Endometrial microvascular endothelial cells (primary cell): ENCODE measurements around the gene TTC22. TPM values are rescaled to one million over a fixed set of nuclear protein-coding genes. Genes with fewer than 3 reads are reported as not detected.
"Not testable (repeated sequence)": the region's sequence is repeated elsewhere in the genome, so short reads cannot be mapped to it uniquely, and the experiment has no call there.

Experiments
- in situ Hi-C: cut with HindIII; loops from 2 replicates; pipeline ENCODE4 v1.10.0; 2017; ENCODE audit warnings: low sequenced_read_pairs, low pct_unique_long_range_greater_than_20kb; ENCODE audit errors: inconsistent ontology term
- total RNA-seq: library from RNA; depleted of rRNA; stranded (reverse); fragments of >200 nt; gene quantifications from one replicate; pipeline ENCODE4 v1.2.3, GENCODE V29; 2015; ENCODE audit errors: inconsistent ontology term

The TTC22 gene
- total RNA-seq, 1 donor from 2014 or later = not detected

DNA sequence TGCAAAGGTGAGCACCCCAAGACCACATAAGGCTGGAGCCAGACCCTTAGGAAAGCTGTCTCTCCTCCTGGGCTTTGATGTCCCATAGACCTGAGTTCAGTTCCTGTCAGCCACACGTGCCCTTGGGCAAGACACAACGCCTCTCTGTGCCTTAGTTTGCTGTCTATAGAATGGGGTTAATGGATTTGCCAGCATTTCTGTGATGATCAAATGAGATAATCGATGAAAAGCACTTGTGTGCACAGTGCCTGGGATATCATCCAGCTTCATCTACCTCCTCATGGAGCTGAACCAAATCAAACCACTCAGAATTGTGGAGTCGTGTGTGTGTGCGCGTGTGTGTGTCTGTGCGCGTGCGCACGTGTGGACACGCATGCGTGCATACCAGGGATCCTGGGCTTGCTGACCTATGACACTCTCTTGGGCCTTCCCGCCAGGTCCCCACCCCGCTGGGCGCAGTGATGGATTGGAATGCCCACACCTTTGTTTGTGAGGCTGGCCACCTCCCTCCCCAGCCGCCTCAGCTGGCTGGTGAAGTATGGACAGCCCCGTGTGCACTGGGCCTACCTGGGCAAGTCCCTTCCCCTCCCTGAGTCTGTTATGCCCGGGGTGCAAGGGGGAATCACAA, 5.2 kb downstream of the TTC22 start:
- in situ Hi-C loops = no loop called here

DNA sequence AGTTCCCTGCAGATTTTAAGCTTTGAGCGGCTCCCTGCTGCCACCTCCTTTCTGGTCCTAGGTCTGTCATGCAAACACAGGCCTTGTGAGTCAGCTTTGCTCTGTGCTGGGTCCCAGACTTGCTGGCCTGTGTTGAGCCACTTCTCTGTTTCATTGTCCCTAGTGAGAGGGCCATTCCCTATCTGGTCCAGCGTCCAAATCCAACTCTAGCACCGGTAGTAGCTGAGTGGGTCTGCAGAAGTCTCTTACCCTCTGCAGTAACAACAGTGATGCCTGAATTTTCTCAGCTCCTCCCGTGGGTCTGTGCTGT, 5.8 kb downstream of the TTC22 start:
- in situ Hi-C loops = no loop called here

DNA sequence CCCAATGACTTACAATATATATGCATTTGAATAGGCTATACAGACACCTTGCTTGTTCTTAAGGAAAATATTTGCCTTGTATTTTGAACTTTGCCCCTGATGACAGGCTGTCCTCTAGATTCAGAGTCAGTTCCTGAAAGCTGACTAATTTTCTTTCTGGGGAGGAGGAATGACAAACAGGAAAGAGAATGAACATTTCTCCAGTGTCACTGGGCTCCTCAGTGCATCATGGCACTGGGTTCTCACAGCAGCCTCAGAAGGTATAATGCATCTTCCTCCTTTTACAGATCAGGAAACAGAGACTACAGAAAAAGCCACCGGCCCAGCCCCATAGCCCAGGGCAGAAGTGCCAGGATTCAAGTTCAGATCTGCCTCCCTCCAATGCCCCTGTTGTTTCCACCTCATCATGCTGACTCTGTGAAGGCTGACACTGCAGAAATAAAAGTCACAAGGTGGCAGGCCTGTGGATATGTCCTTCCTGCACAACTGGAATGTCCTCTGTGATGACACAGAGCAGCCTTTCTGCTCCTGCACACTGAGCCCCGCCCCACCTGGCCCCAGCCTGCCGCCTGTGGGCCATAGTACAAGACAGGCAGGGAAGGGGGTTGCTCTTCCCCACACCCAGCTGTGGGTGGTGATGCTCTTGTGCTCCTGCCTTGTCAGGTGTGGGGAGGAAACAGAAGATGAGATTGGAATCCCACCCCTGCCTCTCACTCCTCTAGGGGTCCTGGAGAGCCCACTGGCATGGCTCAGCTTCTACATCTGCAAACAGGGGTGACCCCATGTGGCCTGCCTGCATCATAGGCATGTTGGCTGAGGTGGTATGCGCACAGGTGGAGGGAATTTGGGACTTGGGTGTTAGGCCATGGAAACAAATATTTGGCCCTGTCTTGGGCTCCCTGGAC, 6.4 kb downstream of the TTC22 start:
- in situ Hi-C loops = no loop called here

DNA sequence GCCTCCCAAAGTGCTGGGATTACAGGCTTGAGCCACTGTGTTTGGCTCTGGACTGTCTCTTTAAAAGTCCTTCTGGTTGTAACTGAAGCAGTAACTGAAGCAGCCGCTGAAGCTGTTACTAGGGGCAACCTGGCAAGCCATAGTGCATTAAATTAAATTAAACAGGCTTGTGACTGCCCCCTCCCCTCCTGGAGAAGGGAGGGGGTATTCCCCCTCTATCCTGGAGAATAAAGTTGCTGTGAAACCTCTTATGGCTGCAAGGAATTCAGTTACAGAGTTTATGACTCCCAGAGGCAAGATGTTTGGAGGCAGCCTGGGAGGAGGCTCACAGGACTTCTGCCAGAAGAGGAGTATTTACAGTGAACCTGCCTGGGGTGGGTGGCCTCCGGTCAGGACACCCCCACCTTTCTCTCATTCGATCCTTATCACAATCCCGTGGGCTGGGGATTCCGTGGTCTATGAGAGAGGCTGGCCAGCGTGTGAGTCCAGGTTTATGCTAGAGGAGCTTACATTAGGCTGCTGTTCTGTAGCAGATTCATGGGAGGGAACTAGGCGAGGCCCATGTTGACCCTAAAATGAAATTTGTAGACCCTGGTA, 8.3 kb downstream of the TTC22 start:
- in situ Hi-C loops = no loop called here

DNA sequence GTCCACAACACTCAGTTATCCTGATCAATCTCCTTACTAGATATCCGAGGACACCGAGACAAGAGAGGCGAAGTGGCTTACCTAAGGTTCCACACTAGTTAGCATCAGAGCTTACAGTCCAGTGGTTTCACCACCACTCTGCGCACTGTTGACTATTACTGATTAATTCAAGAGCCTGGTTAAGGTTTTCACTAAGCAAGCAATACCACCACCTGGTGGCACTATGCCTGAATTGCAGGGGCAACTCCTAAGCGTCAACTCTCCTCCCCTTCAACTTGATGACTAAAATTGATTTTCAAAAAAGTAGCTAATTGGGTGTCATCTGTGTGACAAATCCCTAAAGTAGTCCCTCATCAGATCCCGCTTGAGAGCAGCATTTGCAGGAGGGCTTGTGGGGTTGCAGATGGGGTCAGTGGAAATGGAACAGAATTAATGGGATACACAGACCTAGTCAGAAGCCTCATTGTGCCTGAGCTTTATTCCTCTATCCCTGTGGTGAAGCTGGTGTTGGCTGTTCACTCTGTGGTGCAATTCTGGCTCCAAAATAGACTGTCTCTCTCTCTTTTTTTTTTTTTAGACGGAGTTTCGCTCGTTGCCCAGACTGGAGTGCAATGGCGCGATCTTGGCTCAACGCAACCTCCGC, 9.1 kb downstream of the TTC22 start:
- in situ Hi-C loops = no loop called here

DNA sequence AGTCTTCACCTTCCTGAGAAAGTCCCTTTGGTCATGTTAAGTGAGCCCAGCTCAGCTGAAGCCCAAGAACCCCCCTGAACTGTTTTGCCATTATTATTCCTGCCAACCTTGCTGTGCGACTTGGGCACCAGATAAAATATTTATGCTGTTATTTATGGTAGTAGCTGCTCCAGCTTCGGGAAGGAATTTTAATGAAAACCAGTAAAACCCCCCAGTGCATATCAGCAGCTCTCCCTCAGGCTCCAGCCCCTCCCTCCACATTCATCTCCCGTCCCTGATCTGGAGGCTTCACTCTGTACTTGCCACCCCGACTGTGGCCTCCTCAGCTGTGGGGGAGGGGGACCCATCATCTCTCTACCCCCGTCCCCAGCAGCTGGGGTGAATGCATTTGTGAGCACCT, 12.7 kb downstream of the TTC22 start:
- in situ Hi-C loops = no loop called here

DNA sequence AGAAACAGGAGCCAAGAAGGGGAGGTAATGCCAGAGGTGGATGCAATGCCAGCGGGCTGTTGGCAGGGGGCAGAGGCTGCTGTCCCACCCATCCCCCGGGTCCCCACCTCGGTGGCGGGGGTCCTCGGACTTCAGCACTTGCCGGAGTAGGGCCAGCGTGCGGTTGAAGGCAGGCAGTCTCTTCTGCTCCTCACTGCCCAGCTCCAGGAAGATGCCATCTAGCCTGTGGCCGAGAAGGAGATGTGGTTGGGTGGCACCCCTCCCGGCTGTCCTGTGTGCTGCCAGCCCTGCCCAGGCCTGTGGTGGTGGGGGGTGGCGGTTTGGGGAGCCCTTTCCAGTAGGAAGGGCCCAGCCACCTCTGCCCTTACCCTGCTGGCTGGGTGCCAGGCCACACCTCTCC, 13.5 kb downstream of the TTC22 start:
- in situ Hi-C loops = no loop called here

DNA sequence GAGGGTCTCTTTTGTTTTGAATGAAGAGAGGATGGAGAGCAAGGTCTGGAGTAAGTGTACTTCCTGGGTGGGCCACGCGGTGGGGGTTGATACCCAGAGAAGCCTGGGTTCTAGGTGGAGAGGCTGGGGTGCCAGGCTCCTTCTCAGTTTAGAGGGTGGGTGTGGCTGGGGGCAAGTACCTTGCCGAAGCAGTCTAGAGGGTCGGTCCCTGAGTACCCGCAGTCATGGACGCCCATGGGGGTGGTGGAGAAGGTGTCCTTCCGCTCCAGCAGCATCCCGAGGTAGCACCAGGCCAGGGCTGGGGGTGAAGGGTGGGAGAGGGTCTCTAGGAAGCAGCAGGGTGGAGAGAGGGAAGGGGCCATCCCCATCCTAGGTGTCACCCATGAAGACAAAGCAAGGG, 14.3 kb downstream of the TTC22 start:
- in situ Hi-C loops = no loop called here

DNA sequence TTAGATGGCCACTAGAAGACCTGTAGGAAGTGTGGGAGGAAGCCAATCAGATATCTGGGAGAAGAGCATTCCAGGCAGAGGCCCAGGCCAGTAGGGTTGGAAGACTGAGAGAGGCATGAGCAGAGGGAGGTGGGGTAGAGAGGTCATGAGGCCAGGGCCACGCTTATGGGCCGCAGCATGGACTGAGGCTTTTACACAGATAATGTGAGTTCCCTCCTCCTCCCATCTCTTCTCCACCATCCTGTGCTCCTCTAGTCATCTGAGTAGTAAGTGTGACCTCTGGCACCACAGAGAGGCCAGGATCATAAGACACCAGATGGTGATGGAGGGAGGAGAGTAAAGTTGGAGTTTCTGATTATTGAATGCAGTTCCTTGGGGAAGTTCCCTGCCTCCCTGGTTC, 17.1 kb downstream of the TTC22 start:
- in situ Hi-C loops = no loop called here

DNA sequence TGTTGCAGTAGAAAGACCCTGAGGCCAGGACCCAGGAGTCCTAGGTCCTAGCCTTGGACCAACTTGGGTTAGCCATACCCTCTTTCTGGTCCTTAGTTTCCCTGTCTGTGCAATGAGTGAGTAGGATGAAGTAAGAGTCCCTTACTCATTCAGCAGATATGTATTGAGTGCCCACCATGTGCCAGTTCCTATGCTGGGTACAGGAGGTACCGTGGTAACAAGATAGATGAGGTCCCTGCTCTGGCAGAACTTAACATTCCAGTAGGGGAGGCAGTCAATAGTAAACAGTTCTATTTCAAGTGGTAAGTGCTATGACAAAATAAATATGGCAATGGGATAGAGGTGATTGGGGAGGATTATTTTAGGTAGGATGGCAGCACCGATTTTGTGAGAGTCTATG, 18.5 kb downstream of the TTC22 start:
- in situ Hi-C loops = no loop called here

DNA sequence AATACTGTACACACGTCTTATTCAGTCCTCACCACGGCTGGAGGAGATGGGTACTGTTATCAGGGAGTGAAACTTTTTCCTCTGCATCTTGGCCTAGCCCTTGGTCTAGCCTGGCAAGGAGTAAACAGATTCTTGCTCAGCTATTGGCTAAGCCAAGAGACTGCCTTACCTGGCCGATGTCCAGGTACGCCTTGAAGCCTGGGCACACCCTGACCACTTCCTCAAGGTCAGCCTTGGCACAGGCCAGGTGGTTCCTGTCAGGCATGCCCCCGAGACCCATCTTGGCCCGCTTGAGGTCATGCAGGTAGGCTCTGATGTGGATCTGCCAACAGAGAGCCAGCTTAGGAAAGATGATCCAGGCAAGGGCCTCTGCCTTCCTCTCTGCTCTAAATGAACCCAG, 19.0 kb downstream of the TTC22 start:
- in situ Hi-C loops = no loop called here

DNA sequence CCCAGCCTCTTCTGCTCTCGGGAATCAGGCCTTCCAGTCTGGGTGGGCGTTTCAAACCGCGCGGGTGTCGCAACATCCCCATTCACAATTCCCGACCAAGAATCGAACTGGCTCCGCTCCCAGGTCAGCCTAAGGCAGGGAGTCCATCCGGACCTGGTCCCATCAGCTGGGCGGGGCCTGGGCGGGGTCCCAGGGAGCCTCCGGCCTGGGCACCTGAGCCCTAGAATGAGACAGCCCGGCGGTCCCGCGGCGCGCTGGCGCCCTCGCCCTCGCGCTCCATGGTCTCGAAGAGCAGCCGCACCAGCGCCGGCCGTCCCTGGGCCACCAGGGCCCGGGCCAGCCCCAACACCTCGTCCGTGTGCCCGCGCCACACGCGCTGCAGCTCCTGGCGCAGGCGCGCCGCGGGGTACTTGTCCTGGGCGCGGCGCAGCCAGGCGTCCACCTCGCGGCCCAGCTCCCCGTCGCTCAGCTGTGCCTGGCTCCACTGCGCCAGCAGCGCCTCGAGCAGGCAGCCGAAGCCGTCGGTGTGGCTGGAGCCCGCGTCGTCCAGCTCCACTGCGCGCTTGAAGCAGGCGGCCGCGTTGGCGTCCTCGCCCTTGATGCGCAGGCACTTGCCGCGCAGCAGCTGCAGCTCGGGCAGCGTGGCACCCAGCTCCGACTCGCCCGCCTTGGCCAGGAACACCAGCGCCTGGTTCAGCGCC, 19.9 kb downstream of the TTC22 start:
- in situ Hi-C loops = no loop called here

DNA sequence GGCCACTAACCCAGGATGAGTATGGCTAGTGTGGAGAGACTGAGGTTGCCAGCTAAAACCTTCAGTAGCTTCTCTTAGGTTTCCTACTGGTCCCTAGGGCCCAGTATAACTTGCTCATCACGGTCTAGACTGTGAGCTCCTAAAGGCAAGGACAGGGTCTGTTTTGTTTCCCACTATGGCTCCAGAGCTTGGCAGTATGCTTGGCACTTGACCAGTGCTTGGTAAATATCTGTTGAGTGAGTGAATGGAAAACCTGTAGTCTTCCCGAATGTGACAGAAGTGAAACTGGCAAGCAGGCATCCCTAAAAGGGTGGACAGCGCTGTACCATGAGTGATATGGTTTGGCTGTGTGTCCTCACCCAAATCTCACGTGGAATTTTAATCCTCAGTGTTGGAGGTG, 23.7 kb downstream of the TTC22 start:
- in situ Hi-C loops = no loop called here

DNA sequence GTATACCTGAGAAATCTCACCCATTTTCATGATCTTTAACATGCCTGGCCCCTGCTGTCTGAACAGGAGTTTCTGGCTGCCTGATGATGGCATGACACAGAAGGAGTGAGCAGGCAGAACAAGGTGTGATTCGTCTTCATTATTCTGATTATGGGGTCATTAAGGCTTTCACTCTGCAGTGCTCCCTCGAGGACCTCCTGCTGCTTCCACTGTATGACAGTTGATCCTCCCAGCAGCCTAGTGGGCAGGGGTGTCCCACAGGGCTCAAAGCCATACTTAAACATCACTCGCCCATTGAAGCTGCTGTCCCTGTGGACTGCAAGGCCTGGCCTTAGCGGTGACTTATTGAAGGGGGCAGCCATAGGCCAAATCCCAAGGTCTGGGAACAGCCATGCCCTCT, 24.1 kb downstream of the TTC22 start:
- in situ Hi-C loops = no loop called here

DNA sequence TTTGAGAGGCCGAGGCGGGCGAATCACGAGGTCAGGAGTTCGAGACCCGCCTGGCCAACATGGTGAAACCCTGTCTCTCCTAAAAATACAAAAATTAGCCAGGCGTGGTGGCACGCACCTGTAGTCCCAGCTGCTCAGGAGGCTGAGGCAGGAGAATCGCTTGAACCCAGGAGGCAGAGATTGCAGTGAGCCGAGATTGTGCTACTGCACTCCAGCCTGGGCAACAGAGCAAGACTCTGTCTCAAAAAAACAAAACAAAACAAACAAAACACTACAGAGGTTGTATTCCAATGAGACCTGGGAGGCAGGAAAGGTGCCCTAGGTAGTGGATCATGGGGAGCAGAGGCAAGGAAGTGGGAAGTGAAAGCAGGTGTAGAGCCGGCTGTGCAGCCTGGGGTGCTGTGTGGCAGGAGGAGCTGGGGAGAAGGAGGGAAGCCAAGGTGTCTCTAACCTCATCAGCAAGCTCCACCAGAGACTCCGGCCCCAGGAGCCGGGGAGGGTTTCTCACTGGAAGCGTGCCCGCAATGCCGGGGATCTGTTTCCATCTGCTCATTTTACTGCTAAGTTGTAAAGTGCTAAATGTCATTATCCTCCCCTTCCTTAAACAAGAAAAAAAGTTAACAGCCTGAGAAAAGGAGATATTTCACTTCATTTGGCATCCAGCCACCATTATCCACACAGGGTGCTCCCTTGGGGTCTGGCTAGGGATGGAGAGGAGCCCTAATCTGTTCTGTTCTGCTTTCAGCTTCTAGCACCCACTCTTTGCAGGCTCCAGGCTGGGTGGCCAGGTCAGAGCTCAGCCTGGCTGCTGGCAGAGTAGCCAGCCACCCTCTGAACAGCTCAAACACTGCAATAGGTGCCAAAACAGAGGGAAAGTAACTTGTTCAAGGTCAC, 25.0 kb downstream of the TTC22 start:
- in situ Hi-C loops = not testable (repeated sequence)

DNA sequence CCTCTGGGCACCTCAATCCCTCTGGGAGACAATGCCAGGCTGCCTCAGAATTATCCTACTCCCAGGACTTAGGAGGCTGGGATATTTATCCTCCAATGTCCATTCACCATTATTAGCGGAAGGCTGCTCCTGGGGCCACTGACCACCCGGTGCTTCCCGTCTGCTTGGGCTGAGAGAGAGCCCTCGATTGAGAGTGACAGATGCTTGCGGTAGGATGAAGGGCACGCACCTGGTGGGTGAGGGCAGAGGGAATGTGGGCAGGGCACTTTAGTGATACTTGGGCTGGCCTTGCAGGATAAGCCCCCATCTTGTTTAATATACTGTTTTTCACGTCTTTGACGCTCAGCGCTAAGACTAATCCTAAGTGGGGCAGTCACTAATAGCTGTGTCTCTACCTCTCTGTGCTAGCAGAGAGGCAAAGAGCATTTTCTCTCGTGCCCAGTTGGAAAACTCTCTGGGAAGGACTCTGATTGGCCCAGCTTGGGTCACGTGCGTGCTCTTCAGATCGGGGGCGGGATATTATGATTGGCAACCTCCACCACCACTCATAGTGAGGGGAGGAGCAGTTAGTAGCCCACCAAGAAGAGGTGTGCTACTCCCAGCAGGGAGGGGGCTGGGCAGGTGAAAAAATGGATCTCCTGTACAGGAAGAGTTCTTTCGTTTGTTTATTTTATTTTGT, 26.2 kb downstream of the TTC22 start:
- in situ Hi-C loops = no loop called here

DNA sequence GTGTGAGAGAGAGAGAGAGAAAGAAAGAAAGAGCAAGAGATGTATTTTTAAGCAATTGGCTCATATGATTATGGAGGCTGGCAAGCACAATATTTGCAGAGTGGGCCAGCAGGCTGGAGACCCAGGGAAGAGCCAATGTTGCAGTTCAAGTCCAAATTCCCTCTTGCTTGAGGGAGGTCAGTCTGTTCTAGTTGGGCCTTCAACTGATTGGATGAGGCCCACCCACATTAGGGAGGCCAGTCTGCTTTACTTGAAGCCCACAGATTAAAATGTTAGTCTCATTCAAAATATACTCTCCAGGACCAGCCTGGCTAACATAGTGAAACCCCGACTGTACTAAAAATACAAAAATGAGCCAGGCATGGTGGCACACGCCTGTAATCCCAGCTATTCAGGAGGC, 28.2 kb downstream of the TTC22 start:
- in situ Hi-C loops = no loop called here

DNA sequence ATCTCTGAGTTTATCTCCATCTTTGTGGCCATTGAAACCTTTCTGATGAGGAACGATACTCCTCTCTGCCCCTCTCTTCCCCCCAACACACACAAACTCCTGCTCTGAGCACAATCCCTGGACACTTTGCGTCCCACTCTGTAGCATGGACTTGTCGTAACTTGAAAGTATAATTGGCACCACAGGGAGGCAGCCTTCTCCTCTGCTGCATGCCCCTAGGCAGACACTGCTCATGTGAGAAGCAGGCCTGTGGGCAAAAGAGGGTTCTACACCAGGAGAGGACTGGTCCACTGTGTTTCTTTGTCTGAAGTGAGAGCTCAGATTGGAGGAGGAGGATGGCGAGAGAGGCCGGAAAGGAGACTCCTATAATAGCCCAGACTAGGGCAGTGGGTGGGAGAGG, 33.0 kb downstream of the TTC22 start:
- in situ Hi-C loops = no loop called here
